H1 (cell line): ENCODE results near the gene DENND4C. TPM values are rescaled to one million over a fixed set of nuclear protein-coding genes. Genes with fewer than 3 reads are reported as not detected.

Experiments
- BACH1 ChIP-seq: IDR thresholded peaks from 2 replicates; pipeline ENCODE4 v1.6.1; 2012; ENCODE audit warnings: low read length, improper control_type of control experiment
- CBX8 ChIP-seq: fragments of 300-800, 300-1000 bp; sonication (generic); IDR thresholded peaks from 2 replicates; pipeline ENCODE4 v1.7.1; 2016; ENCODE audit warnings: low read depth, low read length, borderline replicate concordance
- KDM4A ChIP-seq: IDR thresholded peaks from one replicate; pipeline ENCODE4 v1.7.1; 2012; ENCODE audit warnings: low read depth, mild to moderate bottlenecking, moderate library complexity, low read length, inconsistent platforms; ENCODE audit not compliant: severe bottlenecking
- KDM5A ChIP-seq: fragments of 200-600 bp; IDR thresholded peaks from 2 replicates; pipeline ENCODE4 v1.7.1; 2012; ENCODE audit warnings: mild to moderate bottlenecking, low read length, inconsistent platforms, mixed read lengths
- NRF1 ChIP-seq: IDR thresholded peaks from 2 replicates; pipeline ENCODE4 v1.6.1; 2011; ENCODE audit warnings: mild to moderate bottlenecking, low read depth, low read length, improper control_type of control experiment
- SIX5 ChIP-seq: IDR thresholded peaks from 2 replicates; pipeline ENCODE4 v1.6.1; 2011; ENCODE audit warnings: mild to moderate bottlenecking, low read depth, low read length
- TAF1 ChIP-seq: IDR thresholded peaks from 2 replicates; pipeline ENCODE4 v1.6.1; 2011; ENCODE audit warnings: mild to moderate bottlenecking, low read depth, low read length
- polyA plus RNA-seq, 7 experiments: library from polyadenylated mRNA; depleted of rRNA in 3 of 7; stranded (reverse) in 5 of 7; unstranded in 2 of 7; fragments of >200 nt in 5 of 7; fragments of 200-250 nt in 2 of 7; gene quantifications; 1 replicate in 5 of 7; 2 replicates in 1 of 7; 4 replicates in 1 of 7; pipeline versions ENCODE4 v1.2.1 to v1.2.3, GENCODE V29; 2011 to 2013; ENCODE audit warnings: missing spikeins in 2 of 7, mixed read lengths in 2 of 7
- total RNA-seq: library from RNA; stranded (reverse); fragmentation: NEBNext Ultra II Directional; extraction: Animal tissue kit (Norgen Biotek cat#: 25700); gene quantifications from 2 replicates; pipeline ENCODE4 v1.2.1, GENCODE V29; 2021

Gene DENND4C
- total and polyA plus RNA-seq, 2 of the 8 experiments (the other 6 are each of a cell fraction or from before 2014, with no cell fraction given), result 6.9 to 18.9 TPM

DNA sequence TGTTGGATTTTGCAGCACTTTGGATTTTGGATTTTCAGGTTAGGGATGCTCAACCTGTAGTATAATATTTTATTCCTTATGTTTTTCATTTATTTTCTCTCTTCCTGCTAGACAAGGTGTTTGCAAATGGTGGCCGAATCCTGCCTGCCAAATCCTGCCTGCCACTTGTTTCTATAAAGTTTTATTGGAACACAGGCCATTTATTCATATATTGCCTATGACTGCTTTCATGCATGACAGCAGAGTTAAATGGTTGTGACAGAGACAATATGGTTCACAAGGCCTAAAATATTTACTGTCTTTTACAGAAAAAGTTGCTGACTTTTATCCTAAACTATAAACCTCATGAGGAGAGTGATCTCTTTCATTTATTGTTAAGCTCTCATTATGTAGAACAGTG, 72.7 kb downstream of the DENND4C start (continued):
- TF ChIP-seq TAF1, result no peak
- no peak for TF ChIP-seq BACH1
- no peak for TF ChIP-seq NRF1
- TF ChIP-seq SIX5, result no peak
- TF ChIP-seq KDM5A, result no peak
- TF ChIP-seq CBX8, result no peak
- TF ChIP-seq KDM4A, result no peak
